Right atrium auricular region (tissue), 2 donors: Measurements from ENCODE around the gene LSMEM2. TPM values are rescaled to one million over a fixed set of nuclear protein-coding genes. Genes with fewer than 3 reads are reported as not detected.

Experiments
- DNase-seq: peaks from one replicate; pipeline ENCODE4 v3.0.0-alpha.2; 2019; ENCODE audit warnings: low spot score
- H3K27ac ChIP-seq, 2 donors: fragments of 200-600 bp; sonication (generic); 1 replicate in 1 of 2; 2 replicates in 1 of 2; pipeline ENCODE4 v1.5.1; 2016 to 2019
- H3K27me3 ChIP-seq, 2 donors: fragments of 200-600 bp; sonication (generic); one replicate each; pipeline versions ENCODE4 v1.5.1 to v1.6.0; 2017 to 2019
- H3K36me3 ChIP-seq: fragments of 200-600 bp; sonication (generic); one replicate; pipeline ENCODE4 v1.5.1; 2016
- H3K4me1 ChIP-seq, 2 donors: fragments of 200-600 bp; sonication (generic); one replicate each; pipeline versions ENCODE4 v1.5.1 to v1.6.0; 2017 to 2019
- H3K4me3 ChIP-seq, 2 donors: fragments of 200-600 bp; sonication (generic); 1 replicate in 1 of 2; 2 replicates in 1 of 2; pipeline ENCODE4 v1.5.1; 2017 to 2019; ENCODE audit warnings: mild to moderate bottlenecking in 1 of 2, moderate library complexity in 1 of 2
- H3K9me3 ChIP-seq, 2 donors: fragments of 200-600 bp; sonication (generic); one replicate each; pipeline ENCODE4 v1.5.1; 2019
- total RNA-seq, 2 donors: library from RNA; depleted of rRNA; stranded (reverse); fragments of >200 nt; gene quantifications; one replicate each; pipeline ENCODE4 v1.1.0, GENCODE V29; 2016
- TF ChIP-seq, protein P1 (sequence below), 2 donors: fragments of 200-600 bp; sonication (generic); IDR thresholded peaks; one replicate each; pipeline ENCODE4 v1.5.1; 2019; ENCODE audit warnings: antibody characterized with exemption in 2 of 2

The LSMEM2 gene
- total RNA-seq, result 10 to 100 TPM in 1 of 2 donors, 1 to 10 TPM in 1; 9.0 to 10.6 TPM

GRCh38 chr3:50278880-50279224 lies at the start of gene LSMEM2:
Gene LSMEM2, plus strand, starts transcription at chr3:50279087. Its CDS starts 27 bp downstream, at chr3:50279114.
- TF ChIP-seq, protein P1, sequence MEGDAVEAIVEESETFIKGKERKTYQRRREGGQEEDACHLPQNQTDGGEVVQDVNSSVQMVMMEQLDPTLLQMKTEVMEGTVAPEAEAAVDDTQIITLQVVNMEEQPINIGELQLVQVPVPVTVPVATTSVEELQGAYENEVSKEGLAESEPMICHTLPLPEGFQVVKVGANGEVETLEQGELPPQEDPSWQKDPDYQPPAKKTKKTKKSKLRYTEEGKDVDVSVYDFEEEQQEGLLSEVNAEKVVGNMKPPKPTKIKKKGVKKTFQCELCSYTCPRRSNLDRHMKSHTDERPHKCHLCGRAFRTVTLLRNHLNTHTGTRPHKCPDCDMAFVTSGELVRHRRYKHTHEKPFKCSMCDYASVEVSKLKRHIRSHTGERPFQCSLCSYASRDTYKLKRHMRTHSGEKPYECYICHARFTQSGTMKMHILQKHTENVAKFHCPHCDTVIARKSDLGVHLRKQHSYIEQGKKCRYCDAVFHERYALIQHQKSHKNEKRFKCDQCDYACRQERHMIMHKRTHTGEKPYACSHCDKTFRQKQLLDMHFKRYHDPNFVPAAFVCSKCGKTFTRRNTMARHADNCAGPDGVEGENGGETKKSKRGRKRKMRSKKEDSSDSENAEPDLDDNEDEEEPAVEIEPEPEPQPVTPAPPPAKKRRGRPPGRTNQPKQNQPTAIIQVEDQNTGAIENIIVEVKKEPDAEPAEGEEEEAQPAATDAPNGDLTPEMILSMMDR (IDR thresholded peaks at IDR 0.05), result no peak
- no peak for DNase-seq

GRCh38 chr3:50229490-50229889 lies 49.4 kb upstream of the LSMEM2 start:
- TF ChIP-seq, protein P1 (IDR thresholded peaks at IDR 0.05), result no peak
- Histone ChIP-seq H3K4me3 (no peak overlapping the region), H3K27me3 (no peaks in the 10 kb centered on the region), H3K27ac (no peak overlapping the region), H3K9me3 (no peaks in the 10 kb centered on the region), H3K36me3 (no peaks in the 10 kb centered on the region), H3K4me1 (peaks cover 0 to 24% of the 10 kb centered on the region in 2 donors)
- DNase-seq, result no peak

More at GRCh38 chr3:50278880-50279224, at the start of gene LSMEM2:
- peak within 1 kb of the TSS in 1 of 2 donors; percentile 10 for H3K4me3 ChIP-seq
- H3K9me3 ChIP-seq, result no peaks in the 10 kb centered on the region
- H3K4me1 ChIP-seq, result peaks cover 0 to 39% of the 10 kb centered on the region in 2 donors
- no peaks in the 10 kb centered on the region for H3K36me3 ChIP-seq
- peak within 1 kb of the TSS; percentile 71 to 87 for H3K27ac ChIP-seq
- no peaks in the 10 kb centered on the region for H3K27me3 ChIP-seq

- Histone ChIP-seq H3K4me1 (peaks cover 0 to 32% of the 10 kb centered on the region in 2 donors), H3K4me3 (no peak overlapping the region), H3K27ac (no peak overlapping the region), H3K9me3 (no peaks in the 10 kb centered on the region), H3K27me3 (no peaks in the 10 kb centered on the region), H3K36me3 (no peaks in the 10 kb centered on the region)
- TF ChIP-seq, protein P1 (IDR thresholded peaks at IDR 0.05), result no peak
- no peak for DNase-seq
Measured at GRCh38 chr3:50230104-50230793, 48.6 kb upstream of the LSMEM2 start.

GRCh38 chr3:50230794-50231125 lies 48.1 kb upstream of the LSMEM2 start:
- Histone ChIP-seq H3K27me3 (no peaks in the 10 kb centered on the region), H3K4me3 (no peak overlapping the region), H3K4me1 (peaks cover 0 to 33% of the 10 kb centered on the region in 2 donors), H3K9me3 (no peaks in the 10 kb centered on the region), H3K36me3 (no peaks in the 10 kb centered on the region), H3K27ac (no peak overlapping the region)
- TF ChIP-seq, protein P1 (IDR thresholded peaks at IDR 0.05), result no peak
- DNase-seq, result no peak

GRCh38 chr3:50231581-50231980 lies 47.3 kb upstream of the LSMEM2 start:
- Histone ChIP-seq H3K4me1 (peaks cover 0 to 26% of the 10 kb centered on the region in 2 donors), H3K4me3 (no peak overlapping the region), H3K9me3 (no peaks in the 10 kb centered on the region), H3K27ac (no peak overlapping the region), H3K36me3 (no peaks in the 10 kb centered on the region), H3K27me3 (no peaks in the 10 kb centered on the region)
- TF ChIP-seq, protein P1 (IDR thresholded peaks at IDR 0.05), result no peak
- DNase-seq, result no peak

DNA sequence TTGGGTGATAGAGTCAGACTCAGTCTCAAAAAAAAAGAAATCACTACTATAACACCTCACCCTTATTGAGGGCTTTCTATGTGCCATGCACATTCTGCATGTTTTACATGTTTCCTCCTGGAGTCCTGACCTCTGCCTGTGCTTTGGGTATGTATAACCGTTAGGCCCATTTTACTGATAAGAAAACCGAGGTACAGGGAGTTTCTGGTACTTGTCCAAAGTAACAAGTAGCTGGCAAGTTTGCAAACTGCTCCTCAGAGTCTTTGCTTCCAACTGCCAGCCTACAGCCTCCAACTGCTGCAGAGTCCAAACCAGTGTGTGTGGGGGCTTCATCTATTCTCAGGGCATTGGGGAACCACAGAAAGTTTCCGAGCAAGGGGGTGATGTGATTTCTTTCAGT lies 46.6 kb upstream of the LSMEM2 start:
- DNase-seq, result no peak
- no peaks in the 10 kb centered on the region for H3K9me3 ChIP-seq
- H3K36me3 ChIP-seq, result no peaks in the 10 kb centered on the region
- no peak overlapping the region for H3K4me3 ChIP-seq
- peaks cover 0 to 27% of the 10 kb centered on the region in 2 donors for H3K4me1 ChIP-seq
- no peaks in the 10 kb centered on the region for H3K27me3 ChIP-seq
- TF ChIP-seq, protein P1 (IDR thresholded peaks at IDR 0.05), result no peak
- no peak overlapping the region for H3K27ac ChIP-seq
